GM12864 (cell line): Measurements from ENCODE around the gene RDX.

Experiments used
- DNase-seq: peaks from one replicate; pipeline ENCODE4 v3.0.0-alpha.2; 2011; ENCODE audit warnings: low read depth
- H3K4me3 ChIP-seq: 2 replicates; pipeline ENCODE4 v1.5.1; 2011; ENCODE audit warnings: mild to moderate bottlenecking, low read depth, low read length, control low read depth
- TF ChIP-seq, protein P1 (sequence below): IDR thresholded peaks from 2 replicates; pipeline ENCODE4 v1.5.1; 2011; ENCODE audit warnings: low read depth, mild to moderate bottlenecking, moderate library complexity, low read length, control low read depth, inconsistent platforms; ENCODE audit errors: missing control alignments

Gene RDX

DNA sequence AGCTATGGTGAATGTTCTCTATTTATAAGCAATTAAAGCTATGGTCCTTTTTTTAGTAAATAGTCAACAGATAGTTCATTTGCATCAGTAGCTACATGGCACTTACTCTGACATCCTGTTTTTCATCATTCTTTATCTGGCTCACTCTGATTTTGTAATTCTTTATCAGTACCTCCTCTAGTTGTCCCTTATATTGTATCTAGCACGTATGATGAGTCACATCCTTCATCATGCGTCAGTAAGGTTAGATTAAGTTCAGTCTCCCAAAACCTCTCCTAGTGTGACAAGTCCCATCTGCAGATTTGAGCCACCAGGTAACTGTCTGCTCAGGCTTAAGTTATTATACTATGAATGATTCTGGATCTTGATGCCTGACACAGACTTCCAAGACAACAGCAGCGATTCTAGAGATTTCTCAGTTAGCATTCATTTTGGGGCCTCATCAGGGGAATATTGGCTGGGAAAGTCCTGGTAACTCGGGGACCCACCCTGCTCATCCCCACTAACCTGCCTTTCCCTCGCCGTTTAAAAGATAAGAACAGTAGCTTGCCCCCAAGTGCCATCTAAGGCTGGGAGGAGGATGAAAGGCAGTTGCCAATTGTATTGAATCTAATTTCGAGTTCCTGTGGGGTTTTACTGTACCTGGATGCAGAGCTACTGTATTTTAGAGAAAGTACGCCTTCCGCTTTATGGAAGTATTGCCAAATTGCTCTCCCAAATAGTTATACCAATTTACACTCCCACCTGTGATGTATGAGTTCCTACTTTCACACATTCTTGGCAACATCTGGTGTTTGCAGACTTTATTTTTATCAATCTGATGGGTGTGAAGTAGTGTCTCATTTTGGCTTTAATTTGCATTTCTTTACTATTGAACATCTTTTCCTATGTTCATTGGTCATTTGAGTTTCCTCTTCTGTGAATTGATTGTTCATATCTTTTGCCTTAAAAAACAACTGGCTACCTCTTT lies 147.4 kb downstream of the RDX start:
- DNase-seq: no peak
- TF ChIP-seq, protein P1, sequence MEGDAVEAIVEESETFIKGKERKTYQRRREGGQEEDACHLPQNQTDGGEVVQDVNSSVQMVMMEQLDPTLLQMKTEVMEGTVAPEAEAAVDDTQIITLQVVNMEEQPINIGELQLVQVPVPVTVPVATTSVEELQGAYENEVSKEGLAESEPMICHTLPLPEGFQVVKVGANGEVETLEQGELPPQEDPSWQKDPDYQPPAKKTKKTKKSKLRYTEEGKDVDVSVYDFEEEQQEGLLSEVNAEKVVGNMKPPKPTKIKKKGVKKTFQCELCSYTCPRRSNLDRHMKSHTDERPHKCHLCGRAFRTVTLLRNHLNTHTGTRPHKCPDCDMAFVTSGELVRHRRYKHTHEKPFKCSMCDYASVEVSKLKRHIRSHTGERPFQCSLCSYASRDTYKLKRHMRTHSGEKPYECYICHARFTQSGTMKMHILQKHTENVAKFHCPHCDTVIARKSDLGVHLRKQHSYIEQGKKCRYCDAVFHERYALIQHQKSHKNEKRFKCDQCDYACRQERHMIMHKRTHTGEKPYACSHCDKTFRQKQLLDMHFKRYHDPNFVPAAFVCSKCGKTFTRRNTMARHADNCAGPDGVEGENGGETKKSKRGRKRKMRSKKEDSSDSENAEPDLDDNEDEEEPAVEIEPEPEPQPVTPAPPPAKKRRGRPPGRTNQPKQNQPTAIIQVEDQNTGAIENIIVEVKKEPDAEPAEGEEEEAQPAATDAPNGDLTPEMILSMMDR: no peak
- H3K4me3 ChIP-seq: no peak overlapping the region

DNA sequence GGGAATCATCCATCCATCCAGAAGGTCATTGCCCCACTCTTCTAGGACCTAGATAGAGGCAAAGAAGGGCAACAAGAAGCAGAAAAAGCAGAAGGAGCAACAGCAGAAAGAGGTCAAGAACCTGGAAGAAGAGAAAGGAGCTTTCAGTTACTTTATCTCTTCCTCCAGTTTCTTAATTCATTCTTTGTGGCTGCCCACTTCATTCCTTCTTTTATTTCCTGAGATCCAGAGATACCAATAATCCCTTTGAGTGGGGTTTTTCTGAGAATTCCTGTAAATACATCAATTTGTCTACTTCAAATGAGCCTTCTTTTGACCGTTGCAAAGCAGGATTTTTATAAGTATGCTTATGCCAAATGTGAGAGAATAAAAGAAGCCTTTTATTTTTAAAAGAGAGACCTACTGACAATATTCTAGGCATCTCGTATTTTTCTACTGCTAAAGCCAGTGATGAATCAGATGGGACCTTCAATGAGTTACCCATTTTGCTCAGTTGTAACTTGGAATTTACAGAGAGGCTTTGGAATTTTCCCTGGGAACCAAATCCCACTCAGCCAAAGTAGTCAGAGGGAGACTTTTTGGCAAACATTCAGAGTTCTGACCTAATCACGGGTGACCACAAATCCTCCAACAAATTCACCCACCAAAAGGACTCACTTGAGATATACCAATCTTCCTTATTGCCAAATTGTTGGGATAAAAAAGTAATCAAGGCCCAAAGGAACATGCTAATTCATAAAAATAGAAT lies 148.3 kb downstream of the RDX start:
- no peak for DNase-seq
- TF ChIP-seq, protein P1: no peak

DNA sequence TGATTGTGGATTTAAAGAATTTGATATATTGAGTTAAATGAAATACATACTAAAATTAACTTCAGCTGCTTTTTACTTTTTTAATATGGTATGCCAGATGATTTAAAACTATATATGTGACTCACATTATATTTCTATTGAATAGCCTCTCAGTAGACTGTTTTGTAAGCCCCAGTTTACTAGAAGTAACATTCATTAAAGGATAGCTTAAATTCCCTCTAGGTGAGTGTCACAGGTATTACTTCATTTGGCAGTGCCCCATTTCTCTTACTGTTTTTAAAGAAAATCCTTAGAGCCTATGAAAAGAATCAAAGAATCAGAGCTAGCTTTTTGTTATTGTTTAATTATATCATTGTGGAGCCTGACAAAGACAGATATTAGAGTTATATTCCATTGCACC lies 154.6 kb downstream of the RDX start:
- TF ChIP-seq, protein P1: no peak
- no peak for DNase-seq

More for the DNA sequence above, 148.3 kb downstream of the RDX start:
- H3K4me3 ChIP-seq: no peak overlapping the region

DNA sequence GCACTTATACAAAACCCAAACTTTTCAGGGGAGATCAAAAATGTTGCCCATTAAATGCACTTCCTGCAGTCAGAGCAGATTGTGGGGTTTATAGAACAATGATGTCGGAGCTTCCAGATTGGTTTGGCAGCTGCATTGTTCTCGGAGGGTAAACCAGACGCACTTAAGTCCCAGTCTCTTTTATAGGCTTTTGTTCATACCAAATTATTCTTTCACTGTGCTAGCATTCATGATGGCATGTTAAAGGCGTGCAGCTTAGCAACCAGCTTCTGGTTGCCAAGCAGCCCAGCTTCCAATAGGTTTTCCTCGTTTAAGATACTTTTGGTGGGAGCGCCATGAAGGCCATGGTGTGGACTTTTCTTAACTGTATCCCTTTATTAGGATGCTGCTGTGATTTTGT lies 162.3 kb downstream of the RDX start:
- DNase-seq: no peak
- no peak overlapping the region for H3K4me3 ChIP-seq
- TF ChIP-seq, protein P1: no peak

More for the DNA sequence above, 154.6 kb downstream of the RDX start:
- H3K4me3 ChIP-seq: no peak overlapping the region

DNA sequence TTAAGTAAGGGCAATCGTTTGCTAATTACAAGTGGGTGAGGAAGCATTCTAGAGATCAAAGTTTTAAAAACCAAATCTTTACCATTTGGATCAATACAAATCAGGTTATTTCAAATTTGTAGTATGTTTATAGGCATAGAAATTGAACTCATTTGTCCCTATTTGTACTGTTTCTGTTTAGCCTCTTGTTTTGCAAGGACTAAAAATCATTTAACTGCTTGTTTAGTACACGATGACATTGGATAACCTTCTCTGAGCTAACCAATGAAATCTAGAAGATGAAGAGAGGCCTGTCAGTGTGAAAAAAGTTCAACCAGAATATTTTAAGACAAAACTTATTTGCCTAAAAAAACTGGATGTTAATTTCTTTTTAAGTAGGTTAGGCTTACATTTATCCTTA lies 163.3 kb downstream of the RDX start:
- DNase-seq: no peak
- TF ChIP-seq, protein P1: no peak
- H3K4me3 ChIP-seq: no peak overlapping the region

DNA sequence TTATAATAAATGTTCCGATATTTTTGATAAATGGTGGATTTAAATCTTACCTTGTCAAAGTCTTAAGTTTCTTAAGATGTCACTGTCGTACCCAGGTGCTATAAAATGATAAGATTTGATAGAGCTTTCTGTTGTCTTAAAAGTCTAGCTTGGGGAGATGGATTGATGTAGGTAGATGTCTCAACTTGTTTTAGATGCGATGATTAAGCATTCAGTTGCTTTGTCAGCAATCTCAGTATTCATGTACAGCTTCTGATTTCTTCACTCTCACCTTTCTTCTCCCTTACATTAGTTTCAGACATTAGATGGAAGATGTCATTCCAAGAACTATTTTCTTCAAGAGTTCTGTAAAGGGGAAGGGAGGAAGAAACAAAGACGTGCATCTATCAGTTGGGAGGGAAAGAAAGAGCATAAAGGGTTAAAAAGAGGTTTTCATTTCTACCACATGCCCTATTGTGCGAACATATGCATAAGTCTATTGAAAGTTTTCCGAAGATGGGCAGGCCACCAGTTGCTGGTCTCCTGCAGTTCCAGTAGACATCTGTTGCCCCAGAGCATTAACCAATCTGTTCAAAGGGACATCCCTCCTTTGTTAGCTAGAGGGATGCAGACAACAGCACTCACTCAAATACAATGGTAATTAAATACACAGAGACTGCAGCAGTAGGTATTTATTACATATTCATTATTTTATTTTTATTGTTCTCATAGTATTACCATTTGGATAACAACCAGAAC lies 164.9 kb downstream of the RDX start:
- DNase-seq: no peak
- no peak overlapping the region for H3K4me3 ChIP-seq
- TF ChIP-seq, protein P1: no peak
